Thymus (tissue), 11 donors: ENCODE results near the gene FBRSL1. TPM values are rescaled to one million over a fixed set of nuclear protein-coding genes. Genes with fewer than 3 reads are reported as not detected.

Source experiments
- DNase-seq, 9 donors: peaks; one replicate each; pipeline ENCODE4 v3.0.0-alpha.2; 2013; ENCODE audit warnings: low spot score in 9 of 9, low read depth in 6 of 9, missing footprints in 1 of 9
- H3K27ac ChIP-seq, 2 donors: one replicate each; pipeline ENCODE4 v1.5.1; 2013; ENCODE audit warnings: control low read depth in 1 of 2, low read depth in 1 of 2, low read length in 1 of 2, mild to moderate bottlenecking in 1 of 2, moderate library complexity in 1 of 2
- H3K27me3 ChIP-seq, 2 donors: one replicate each; pipeline ENCODE4 v1.5.1; 2013; ENCODE audit warnings: low read length in 1 of 2; ENCODE audit not compliant: control insufficient read depth in 2 of 2, insufficient read depth in 1 of 2
- H3K36me3 ChIP-seq, 2 donors: one replicate each; pipeline ENCODE4 v1.5.1; 2013; ENCODE audit warnings: low read length in 1 of 2, mild to moderate bottlenecking in 1 of 2, moderate library complexity in 1 of 2; ENCODE audit not compliant: control insufficient read depth in 2 of 2, insufficient read depth in 2 of 2
- H3K4me1 ChIP-seq, 2 donors: one replicate each; pipeline ENCODE4 v1.5.1; 2013; ENCODE audit warnings: low read length in 2 of 2; ENCODE audit not compliant: control insufficient read depth in 2 of 2, insufficient read depth in 2 of 2
- H3K4me3 ChIP-seq, 2 donors: one replicate each; pipeline ENCODE4 v1.5.1; 2013; ENCODE audit warnings: low read length in 2 of 2, control low read depth in 1 of 2, mild to moderate bottlenecking in 1 of 2
- H3K9me3 ChIP-seq, 2 donors: one replicate each; pipeline ENCODE4 v1.5.1; 2013; ENCODE audit warnings: low read length in 1 of 2, mild to moderate bottlenecking in 1 of 2; ENCODE audit not compliant: control insufficient read depth in 2 of 2, insufficient read depth in 1 of 2
- WGBS: extraction: QIAGEN DNeasy Blood & Tissue Kit; methylation state at CpG from one replicate; pipeline ENCODE4 v1.1.7; 2013; 5-methylcytosine and 5-hydroxymethylcytosine counted together
- polyA plus RNA-seq: library from polyadenylated mRNA; stranded (reverse); fragments of 200-250 nt; gene quantifications from one replicate; pipeline ENCODE4 v1.2.3, GENCODE V29; 2013
- total RNA-seq: library from RNA; stranded (reverse); fragments of 120-200 nt; gene quantifications from one replicate; pipeline ENCODE4 v1.2.4, GENCODE V29; 2013
- donor health status: healthy.

FBRSL1 gene
- total and polyA plus RNA-seq, 2 donors: 5.9 to 28.7 TPM

DNA sequence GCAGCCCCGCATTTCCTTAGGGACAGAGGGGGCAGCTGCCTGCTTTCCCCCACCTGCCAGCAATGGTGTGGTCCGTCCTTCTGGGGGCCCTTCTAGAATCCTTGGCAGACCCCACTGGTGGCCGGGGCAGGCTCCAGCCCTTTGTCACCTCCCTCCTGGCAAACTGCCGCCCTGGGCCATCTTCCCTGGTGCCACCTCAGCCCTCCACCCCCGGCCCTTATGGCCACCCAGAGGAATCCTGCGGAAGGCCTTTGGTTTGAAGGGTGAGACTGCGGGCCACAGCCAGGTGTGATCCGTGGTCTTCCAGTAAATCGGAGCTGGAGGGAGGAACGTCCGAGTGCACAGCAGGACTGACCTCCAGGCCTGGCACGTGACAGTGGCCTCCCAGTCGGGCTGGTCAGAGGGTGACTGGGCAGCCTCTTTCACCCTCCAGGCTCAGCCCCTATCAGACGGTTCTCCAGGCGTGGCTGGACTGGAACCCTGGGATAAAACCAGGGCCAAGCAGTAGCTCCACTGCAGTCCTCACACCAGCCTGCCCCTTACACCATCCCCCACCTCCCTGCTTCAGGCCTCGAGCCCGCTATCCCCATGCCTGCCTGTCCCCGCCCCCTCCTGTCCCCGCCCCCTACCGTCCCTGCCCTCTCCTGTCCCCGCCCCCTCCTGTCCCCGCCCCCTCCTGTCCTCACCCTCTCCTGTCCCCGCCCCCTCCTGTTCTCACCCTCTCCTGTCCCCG lies 12.4 kb downstream of the FBRSL1 start:
- no peak overlapping the region for H3K27ac ChIP-seq
- H3K9me3 ChIP-seq: no peaks in the 10 kb centered on the region
- WGBS: 94% methylated on average over 24 of the region's 24 CpGs
- no peak overlapping the region for H3K4me3 ChIP-seq
- H3K4me1 ChIP-seq: peaks cover 12 to 42% of the 10 kb centered on the region in 2 donors
- H3K36me3 ChIP-seq: peaks cover 0 to 2% of the 10 kb centered on the region in 2 donors
- H3K27me3 ChIP-seq: no peaks in the 10 kb centered on the region
- no peak for DNase-seq

DNA sequence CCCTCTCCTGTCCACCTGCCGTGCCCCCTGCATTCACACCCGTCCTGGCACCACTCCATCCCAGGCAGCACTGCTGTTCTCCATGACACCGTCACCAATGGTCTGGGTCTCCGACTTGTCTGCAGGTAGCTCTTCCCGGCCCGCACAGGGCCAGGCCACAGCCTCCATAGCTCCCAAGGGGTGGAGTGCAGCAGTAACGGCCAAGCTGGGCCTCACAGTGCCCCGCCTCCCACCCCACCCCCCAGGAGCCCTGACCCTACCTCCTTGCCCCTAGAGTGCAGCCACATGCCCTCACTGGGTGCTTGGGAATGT lies 12.9 kb downstream of the FBRSL1 start:
- H3K27ac ChIP-seq: no peak overlapping the region

DNA sequence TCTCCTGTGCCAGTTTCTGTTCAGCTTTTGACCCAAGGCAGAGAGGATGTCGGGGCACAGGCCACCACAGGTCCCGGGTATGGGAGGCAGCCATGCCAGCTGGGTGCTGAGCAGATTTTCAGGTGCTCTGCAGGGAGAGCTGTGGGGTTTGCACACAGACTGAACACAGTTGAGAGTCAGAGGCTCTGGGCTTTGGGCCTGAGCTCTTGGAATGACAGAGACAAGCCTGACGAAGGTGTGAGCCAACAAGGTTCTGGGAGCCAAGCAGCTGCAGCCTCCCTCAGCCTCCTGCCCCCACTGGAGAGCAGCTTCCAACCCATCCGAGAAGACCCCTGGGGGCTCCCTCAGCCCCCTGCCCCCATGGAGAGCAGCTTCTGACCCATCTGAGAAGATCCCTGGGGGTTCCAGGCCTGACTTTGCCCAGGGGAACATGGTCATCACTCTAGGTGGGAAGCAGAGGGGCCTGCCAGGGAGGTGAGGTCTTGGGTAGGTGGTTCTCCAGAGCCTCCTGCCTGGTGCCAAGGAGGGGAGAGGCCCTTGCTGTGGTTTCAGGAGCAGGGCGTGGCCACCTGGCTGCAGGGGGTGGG lies 13.8 kb downstream of the FBRSL1 start:
- H3K9me3 ChIP-seq: no peaks in the 10 kb centered on the region
- peaks cover 7 to 10% of the 10 kb centered on the region in 2 donors for H3K36me3 ChIP-seq
- peaks cover 14 to 47% of the 10 kb centered on the region in 2 donors for H3K4me1 ChIP-seq
- no peak overlapping the region for H3K27ac ChIP-seq
- no peaks in the 10 kb centered on the region for H3K27me3 ChIP-seq
- no peak overlapping the region for H3K4me3 ChIP-seq
- DNase-seq: no peak
- 92% methylated on average over 5 of the region's 5 CpGs for WGBS

More for the DNA sequence above, 12.9 kb downstream of the FBRSL1 start:
- no peak for DNase-seq
- no peaks in the 10 kb centered on the region for H3K27me3 ChIP-seq
- H3K4me3 ChIP-seq: no peak overlapping the region
- peaks cover 0 to 2% of the 10 kb centered on the region in 2 donors for H3K36me3 ChIP-seq
- WGBS: 97% methylated on average over 8 of the region's 8 CpGs
- no peaks in the 10 kb centered on the region for H3K9me3 ChIP-seq
- H3K4me1 ChIP-seq: peaks cover 14 to 47% of the 10 kb centered on the region in 2 donors

DNA sequence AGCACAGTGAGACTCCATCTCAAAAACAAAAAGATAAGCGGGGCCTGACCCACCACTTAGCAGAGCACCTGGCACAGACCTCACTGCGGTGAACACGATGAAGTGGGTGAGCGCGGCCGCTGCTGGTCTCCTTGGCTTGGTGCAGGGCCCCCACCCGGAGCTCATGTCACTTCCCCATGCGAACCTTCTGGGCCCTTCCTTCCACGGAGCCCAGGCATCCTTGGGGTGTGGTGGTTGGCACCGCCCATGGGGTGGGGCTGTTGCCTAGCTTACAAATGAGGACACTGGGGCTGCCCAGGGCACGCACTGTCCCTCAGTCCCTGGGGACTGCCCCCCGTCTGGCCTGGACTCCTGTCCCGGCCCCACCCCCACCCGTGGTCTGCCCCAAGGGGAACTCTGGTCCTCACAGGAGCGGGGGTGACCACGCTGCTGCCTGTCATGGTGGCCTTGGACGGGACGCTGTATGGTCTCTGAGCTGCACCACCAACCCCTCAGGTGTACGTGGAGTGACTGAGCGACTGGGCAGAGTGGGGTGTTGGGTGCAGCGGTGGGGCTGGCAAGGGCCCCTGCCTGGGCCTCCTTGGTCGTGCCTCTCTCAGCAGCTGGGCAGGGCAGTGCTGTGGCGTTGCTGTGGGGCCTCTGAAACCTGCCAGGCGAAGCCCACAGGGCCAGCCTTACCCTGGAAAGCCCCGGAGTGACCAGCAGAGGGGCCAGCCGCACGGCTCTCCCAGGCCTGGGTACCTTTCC lies 15.3 kb downstream of the FBRSL1 start:
- no peaks in the 10 kb centered on the region for H3K9me3 ChIP-seq
- no peak overlapping the region for H3K27ac ChIP-seq
- no peak for DNase-seq
- H3K4me3 ChIP-seq: no peak overlapping the region
- H3K27me3 ChIP-seq: no peaks in the 10 kb centered on the region
- H3K36me3 ChIP-seq: peaks cover 14 to 22% of the 10 kb centered on the region in 2 donors
- 68% methylated on average over 27 of the region's 27 CpGs for WGBS
- peaks cover 14 to 47% of the 10 kb centered on the region in 2 donors for H3K4me1 ChIP-seq

DNA sequence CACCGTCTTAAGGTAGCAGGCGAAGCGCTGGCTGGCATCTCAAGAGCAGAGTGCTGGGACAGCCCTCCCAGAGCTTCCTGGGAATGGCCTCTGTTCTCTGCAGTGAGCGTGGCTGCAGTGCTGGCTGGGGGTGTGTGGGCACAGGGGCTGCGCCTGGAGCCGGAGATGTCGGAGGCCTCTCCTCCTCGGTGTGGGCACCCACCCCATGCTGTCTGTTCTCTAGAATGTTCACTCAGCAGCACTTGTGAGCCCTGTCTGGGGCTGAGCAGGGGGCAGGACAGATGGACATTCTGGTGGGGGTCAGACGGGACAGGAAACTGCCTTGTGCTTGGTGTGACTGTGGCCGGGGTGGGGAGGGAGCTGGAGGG lies 15.9 kb downstream of the FBRSL1 start:
- no peaks in the 10 kb centered on the region for H3K9me3 ChIP-seq
- H3K27ac ChIP-seq: no peak overlapping the region
- WGBS: 85% methylated on average over 10 of the region's 10 CpGs
- H3K27me3 ChIP-seq: no peaks in the 10 kb centered on the region
- no peak overlapping the region for H3K4me3 ChIP-seq
- DNase-seq: no peak
- H3K36me3 ChIP-seq: peaks cover 17 to 27% of the 10 kb centered on the region in 2 donors
- peaks cover 14 to 47% of the 10 kb centered on the region in 2 donors for H3K4me1 ChIP-seq

DNA sequence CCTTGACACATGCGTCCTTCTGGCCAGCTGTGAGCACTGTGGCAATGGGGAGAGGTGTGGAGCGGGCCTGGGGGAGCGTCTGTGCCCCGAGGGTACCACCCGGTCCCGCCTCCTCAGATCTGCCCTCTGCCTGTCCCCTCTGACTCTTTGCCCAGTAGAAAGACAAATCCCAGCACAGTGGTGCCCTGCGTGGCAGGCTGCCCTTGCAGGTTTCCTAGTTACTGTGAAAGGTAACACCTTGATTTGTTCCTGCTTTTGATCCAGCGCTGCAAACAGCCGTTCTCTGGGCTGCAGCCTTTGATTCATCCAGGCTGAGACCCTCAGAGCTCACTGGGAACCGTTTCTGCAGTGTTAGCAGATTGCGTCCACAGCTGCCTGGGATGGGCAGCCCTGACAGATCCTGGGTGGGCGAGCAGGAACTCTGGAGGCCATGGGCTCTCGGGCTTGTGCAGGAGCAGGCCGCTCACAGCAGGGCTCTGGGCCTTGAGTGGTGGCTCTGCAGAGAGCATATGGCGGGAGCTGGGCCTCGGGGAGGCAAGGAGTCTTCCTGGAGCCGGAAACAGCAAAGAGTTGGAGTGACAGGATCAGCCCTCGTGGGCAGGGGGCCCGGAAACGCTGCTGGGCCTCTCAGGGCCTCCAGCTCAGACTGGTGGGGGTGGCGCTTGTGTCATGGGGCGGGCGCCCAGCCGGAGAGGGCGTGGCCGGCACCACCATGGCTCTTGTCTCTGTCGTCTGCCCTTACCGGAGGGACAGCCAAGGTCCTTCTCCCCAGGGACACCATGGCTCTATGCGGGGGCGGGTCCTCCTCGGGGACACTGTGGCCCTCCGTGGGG lies 16.6 kb downstream of the FBRSL1 start:
- DNase-seq: peak; percentile 27 to 81 (median 57)
- 35% methylated on average over 32 of the region's 32 CpGs for WGBS
- Histone ChIP-seq H3K27me3 (no peaks in the 10 kb centered on the region), H3K36me3 (peaks cover 17 to 30% of the 10 kb centered on the region in 2 donors), H3K27ac (peak overlapping the region; percentile 37 to 69), H3K4me1 (peaks cover 14 to 47% of the 10 kb centered on the region in 2 donors), H3K4me3 (no peak overlapping the region), H3K9me3 (no peaks in the 10 kb centered on the region)

DNA sequence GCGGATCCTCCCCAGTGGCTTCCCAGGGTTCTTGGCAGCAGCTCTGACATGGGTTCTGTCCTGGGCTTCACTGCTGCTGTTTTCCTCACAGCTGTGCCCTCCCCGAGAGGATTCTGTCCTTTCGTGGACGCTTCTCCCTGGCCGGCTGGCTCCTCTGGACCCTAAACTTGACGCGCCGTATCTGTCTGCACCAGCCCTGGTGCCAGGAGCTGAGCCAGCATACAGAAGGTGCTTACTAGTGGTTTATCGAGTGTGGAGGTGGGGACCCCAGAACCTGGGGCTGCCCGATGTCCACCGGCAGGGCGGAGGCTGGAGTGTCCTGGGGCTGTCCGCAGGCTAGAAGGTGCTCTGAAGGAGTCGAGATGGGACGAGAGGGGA lies 17.2 kb downstream of the FBRSL1 start:
- H3K9me3 ChIP-seq: no peaks in the 10 kb centered on the region
- H3K27me3 ChIP-seq: no peaks in the 10 kb centered on the region
- WGBS: 72% methylated on average over 15 of the region's 15 CpGs
- no peak overlapping the region for H3K4me3 ChIP-seq
- H3K36me3 ChIP-seq: peaks cover 17 to 34% of the 10 kb centered on the region in 2 donors
- peaks cover 14 to 44% of the 10 kb centered on the region in 2 donors for H3K4me1 ChIP-seq
- no peak for DNase-seq
- peak overlapping the region in 1 of 2 donors; percentile 69 for H3K27ac ChIP-seq

DNA sequence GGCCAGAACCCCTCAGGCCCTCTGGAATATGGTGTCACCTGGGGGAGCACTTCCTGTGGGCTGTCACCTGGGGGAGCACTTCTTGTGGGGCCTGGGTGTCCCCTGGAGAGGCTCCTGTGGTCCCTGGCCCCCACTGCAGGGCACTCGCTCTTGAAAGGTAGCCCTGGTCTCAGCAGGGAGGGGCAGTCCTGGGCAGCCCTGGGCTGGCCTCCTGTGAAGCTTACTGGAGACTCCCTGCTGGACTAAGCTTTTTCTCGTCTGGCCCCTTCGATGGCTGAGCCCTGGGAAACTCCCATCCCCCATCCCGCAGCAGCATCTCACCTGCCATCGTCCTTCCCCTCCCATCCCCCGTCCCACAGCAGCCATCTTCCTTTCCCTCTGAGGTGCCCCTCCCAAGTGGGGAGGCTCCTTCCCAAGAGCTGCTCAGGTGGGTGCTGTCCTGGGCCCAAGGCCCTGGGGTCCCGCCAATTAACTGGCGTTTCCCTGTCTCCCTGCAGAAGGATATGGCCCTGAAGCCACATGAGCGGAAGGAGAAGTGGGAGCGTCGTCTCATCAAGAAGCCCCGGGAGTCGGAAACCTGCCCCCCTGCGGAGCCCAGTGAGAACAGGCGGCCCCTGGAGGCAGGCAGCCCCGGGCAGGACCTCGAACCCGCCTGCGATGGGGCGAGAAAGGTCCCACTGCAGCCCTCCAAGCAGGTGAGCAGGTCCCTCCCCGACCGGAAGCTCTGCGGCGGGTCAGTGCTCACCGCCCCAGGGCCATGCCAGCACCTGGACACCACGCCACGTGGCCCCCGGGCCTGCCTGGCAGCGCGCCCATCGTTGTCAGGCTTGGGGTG lies 17.9 kb downstream of the FBRSL1 start:
- Histone ChIP-seq H3K4me3 (no peak overlapping the region), H3K9me3 (no peaks in the 10 kb centered on the region), H3K36me3 (peaks cover 17 to 36% of the 10 kb centered on the region in 2 donors), H3K4me1 (peaks cover 14 to 40% of the 10 kb centered on the region in 2 donors), H3K27ac (no peak overlapping the region), H3K27me3 (no peaks in the 10 kb centered on the region)
- WGBS: 94% methylated on average over 31 of the region's 31 CpGs
- no peak for DNase-seq
